ENCODE results near the gene IL22. TPM values are rescaled to one million over a fixed set of nuclear protein-coding genes. Genes with fewer than 3 reads are reported as not detected.
A peak's percentile ranks its signal among the peaks of the same experiment; 100 is the strongest.

The IL22 gene
- total RNA-seq, 1 donor from 2014 or later, result not detected

GRCh38 chr12:68252077-68252476 is 1.3 kb downstream of the IL22 start:
- no peak for DNase-seq (ENCODE audit: low spot score in 2 of 2, unreplicated experiment in 2 of 2)
- TF ChIP-seq CTCF (IDR thresholded peaks at IDR 0.05; ENCODE audit: unreplicated experiment), result no peak
- Mint-ChIP-seq H3K27ac (no peak overlapping the region), H3K27me3 (ENCODE audit: low read depth) (peaks cover 5% of the 10 kb centered on the region), H3K36me3 (peaks cover 5% of the 10 kb centered on the region), H3K4me3 (no peak overlapping the region), H3K9me3 (peaks cover 5% of the 10 kb centered on the region), H3K4me1 (peaks cover 10% of the 10 kb centered on the region)

- Mint-ChIP-seq H3K4me3 (no peak overlapping the region), H3K4me1 (peaks cover 26% of the 10 kb centered on the region), H3K36me3 (peaks cover 5% of the 10 kb centered on the region), H3K9me3 (peaks cover 9% of the 10 kb centered on the region), H3K27ac (no peak overlapping the region), H3K27me3 (ENCODE audit: low read depth) (peaks cover 5% of the 10 kb centered on the region)
- no peak for DNase-seq (ENCODE audit: low spot score in 2 of 2, unreplicated experiment in 2 of 2)
- no peak for TF ChIP-seq CTCF (IDR thresholded peaks at IDR 0.05; ENCODE audit: unreplicated experiment)
Observed at GRCh38 chr12:68250454-68250853, 3.0 kb downstream of the IL22 start.

DNA sequence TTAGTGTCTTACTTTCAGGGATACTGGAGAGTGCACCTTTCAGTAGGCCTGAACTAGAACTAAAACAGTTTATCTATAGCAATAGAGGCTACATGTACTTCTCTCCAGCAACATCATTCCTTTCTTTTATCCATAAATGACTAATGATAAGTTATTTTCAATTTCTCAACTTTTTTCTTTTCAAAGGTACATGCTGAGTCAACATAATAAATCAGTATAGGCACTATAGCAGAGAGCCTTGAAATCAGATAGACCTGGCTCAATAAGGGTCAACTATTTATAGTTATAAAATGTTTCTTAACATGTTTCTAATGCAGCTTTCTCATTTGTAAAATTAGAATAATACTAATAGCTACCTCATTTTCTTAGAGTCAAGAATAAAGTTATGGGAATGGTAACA is 5.6 kb downstream of the IL22 start:
- Mint-ChIP-seq H3K4me1 (peaks cover 50% of the 10 kb centered on the region), H3K27me3 (ENCODE audit: low read depth) (peaks cover 3% of the 10 kb centered on the region), H3K36me3 (peaks cover 5% of the 10 kb centered on the region), H3K4me3 (no peak overlapping the region), H3K27ac (no peak overlapping the region), H3K9me3 (peaks cover 9% of the 10 kb centered on the region)
- no peak for DNase-seq (ENCODE audit: low spot score in 2 of 2, unreplicated experiment in 2 of 2)
- no peak for TF ChIP-seq CTCF (IDR thresholded peaks at IDR 0.05; ENCODE audit: unreplicated experiment)

DNA sequence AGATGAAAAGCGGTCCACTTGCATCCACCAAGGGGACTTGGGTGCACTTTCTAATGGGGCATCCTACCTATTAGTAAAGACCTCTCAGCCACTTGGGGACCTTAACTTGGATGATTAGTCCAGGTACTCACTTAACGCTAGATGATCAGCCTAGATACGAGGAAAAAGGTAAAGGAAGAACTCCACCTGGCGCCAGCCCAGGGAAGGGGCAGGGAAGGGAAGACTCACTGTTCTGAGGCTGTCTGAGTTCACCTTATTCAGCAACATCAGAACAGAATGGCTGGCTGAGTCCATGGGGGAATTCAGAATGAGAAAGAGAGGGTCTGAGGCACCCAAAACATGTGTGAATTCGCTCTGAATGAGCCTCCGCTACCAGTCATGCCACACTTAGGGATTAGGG is 7.1 kb downstream of the IL22 start:
- no peak for DNase-seq (ENCODE audit: low spot score in 2 of 2, unreplicated experiment in 2 of 2)
- Mint-ChIP-seq H3K27ac (peak overlapping the region; percentile 88), H3K9me3 (peaks cover 9% of the 10 kb centered on the region), H3K27me3 (ENCODE audit: low read depth) (no peaks in the 10 kb centered on the region), H3K4me1 (peaks cover 53% of the 10 kb centered on the region), H3K36me3 (peaks cover 5% of the 10 kb centered on the region), H3K4me3 (peak overlapping the region; percentile 54)
- no peak for TF ChIP-seq CTCF (IDR thresholded peaks at IDR 0.05; ENCODE audit: unreplicated experiment)

DNA sequence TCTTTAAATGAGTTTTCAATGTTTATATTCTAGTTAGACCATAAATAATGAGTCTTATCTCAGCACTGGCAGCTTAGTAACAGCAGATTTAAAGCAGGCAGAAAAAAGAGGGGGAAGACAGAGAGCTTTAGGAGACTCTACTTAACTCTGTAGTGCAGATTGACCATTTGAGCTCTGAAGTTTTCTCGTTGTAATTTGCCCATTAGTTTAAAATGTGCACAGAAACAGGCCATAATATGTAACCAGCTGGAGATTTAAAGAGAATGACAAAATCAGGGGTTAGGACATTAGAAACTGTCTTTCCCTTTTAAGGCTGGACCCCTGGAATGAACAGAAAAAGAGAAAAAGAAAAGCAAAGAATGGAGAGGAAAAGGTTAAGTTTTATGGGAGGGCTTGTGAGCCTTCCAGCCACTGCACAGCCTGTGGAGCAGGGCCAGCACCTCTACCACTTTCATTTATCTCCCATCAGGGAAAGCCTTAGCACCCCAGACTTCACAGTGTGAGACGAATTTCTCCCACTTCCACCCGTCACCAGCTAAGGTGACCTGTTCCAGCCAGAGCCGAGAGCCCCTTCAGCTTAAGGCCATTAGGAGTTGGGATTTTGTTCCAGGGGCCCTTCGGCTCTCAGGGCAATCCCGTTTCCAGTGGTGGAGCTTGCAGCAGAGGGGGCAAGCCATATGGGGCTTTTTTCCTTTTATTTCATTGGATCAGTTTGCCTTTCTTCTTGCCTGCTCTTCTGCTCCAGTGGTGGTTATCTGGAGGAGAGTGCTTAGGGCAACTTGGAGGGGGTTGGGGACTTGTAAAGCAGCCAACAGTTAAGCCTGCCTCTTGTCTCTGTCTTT is 8.0 kb downstream of the IL22 start:
- peak overlapping the region; percentile 88 for H3K27ac Mint-ChIP-seq
- H3K4me3 Mint-ChIP-seq, result peak overlapping the region; percentile 54
- H3K27me3 Mint-ChIP-seq (ENCODE audit: low read depth), result no peaks in the 10 kb centered on the region
- peaks cover 5% of the 10 kb centered on the region for H3K36me3 Mint-ChIP-seq
- DNase-seq (ENCODE audit: low spot score in 2 of 2, unreplicated experiment in 2 of 2), result peak in 1 of 2 experiments; percentile 50
- peaks cover 9% of the 10 kb centered on the region for H3K9me3 Mint-ChIP-seq
- H3K4me1 Mint-ChIP-seq, result peaks cover 60% of the 10 kb centered on the region
- no peak for TF ChIP-seq CTCF (IDR thresholded peaks at IDR 0.05; ENCODE audit: unreplicated experiment)

Measured in mesothelial cell of epicardium (in vitro differentiated cells).